Neuron (in vitro differentiated cells): Measurements from ENCODE around the gene ACSBG1.

Experiments
- H2AFZ ChIP-seq: one replicate; pipeline ENCODE4 v1.6.1; 2013; ENCODE audit warnings: low read depth, mild to moderate bottlenecking, inconsistent platforms, low read length, moderate library complexity
- H3K27me3 ChIP-seq: one replicate; pipeline ENCODE4 v1.6.1; 2013; ENCODE audit warnings: low read length; ENCODE audit not compliant: insufficient read depth
- H3K36me3 ChIP-seq: one replicate; pipeline ENCODE4 v1.6.1; 2013; ENCODE audit warnings: low read length; ENCODE audit not compliant: insufficient read depth
- H3K4me1 ChIP-seq: one replicate; pipeline ENCODE4 v1.6.1; 2013; ENCODE audit warnings: low read length; ENCODE audit not compliant: insufficient read depth
- H3K4me3 ChIP-seq: 2 replicates; pipeline ENCODE4 v1.5.1; 2013; ENCODE audit warnings: mild to moderate bottlenecking, low read length, moderate library complexity
- H3K9me3 ChIP-seq: one replicate; pipeline ENCODE4 v1.6.1; 2013; ENCODE audit warnings: low read length

The ACSBG1 gene

DNA sequence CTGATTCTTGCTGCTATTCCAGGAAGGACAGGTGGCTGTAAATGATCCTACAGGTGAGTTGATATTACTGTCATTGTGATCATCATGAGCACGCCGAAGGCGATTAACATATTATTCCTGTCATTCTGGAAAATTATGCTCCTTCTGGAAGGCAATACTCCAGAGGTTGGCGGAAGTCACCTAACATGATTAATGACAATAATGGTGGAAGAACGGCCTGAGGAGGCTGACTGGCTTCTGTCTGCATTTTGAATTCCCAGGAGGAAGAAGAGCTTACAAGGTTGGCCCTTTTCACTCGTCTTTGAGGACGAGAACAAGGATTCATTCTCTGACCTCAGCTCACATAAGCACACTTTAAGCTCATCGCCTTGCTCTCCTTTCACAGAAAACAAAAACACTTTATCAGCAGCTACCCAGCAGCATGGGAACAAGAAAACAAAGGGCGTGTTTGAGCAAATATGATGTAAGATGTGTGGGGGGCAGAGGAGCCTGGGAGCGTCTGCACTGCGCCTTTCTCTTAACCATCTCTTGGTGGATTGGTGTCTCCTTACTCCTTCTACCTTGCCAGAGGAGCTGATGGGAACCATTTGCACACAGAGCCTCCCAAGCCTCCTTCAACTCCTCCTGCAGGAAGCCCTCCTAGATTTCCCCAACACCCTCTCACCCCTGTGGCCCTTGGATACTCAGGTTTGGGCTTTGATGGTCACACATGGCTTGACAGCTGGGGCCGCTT, 23.0 kb downstream of the ACSBG1 start:
- H3K36me3 ChIP-seq = no peaks in the 10 kb centered on the region
- no peaks in the 10 kb centered on the region for H3K27me3 ChIP-seq
- no peak overlapping the region for H3K4me3 ChIP-seq
- no peaks in the 10 kb centered on the region for H3K9me3 ChIP-seq
- H3K4me1 ChIP-seq = peaks cover 6% of the 10 kb centered on the region
- no peak overlapping the region for H2AFZ ChIP-seq

DNA sequence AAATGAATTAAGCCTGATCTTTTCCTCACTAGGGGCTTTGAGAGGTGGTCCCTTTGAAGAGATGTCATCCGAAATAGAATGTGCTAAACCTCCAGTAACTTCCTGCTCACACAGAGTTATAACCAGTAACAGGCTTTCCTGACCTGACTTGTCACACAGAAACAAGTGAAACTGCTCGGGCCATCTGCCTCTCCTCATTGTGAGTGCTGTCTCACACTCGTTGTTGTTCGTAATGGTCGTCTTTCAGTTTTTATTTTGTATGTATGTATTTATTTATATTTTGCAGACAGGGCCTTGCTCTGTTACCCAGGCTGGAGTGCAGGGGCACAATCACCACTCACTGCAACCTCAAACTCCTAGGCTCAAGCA, 24.0 kb downstream of the ACSBG1 start:
- no peaks in the 10 kb centered on the region for H3K27me3 ChIP-seq
- H3K9me3 ChIP-seq = no peaks in the 10 kb centered on the region
- peaks cover 6% of the 10 kb centered on the region for H3K4me1 ChIP-seq
- H2AFZ ChIP-seq = no peak overlapping the region
- no peak overlapping the region for H3K4me3 ChIP-seq
- H3K36me3 ChIP-seq = no peaks in the 10 kb centered on the region

GRCh38 chr15:78209646-78210348, 24.6 kb downstream of the ACSBG1 start:
- H3K4me3 ChIP-seq = no peak overlapping the region
- H3K36me3 ChIP-seq = no peaks in the 10 kb centered on the region
- no peaks in the 10 kb centered on the region for H3K27me3 ChIP-seq
- no peaks in the 10 kb centered on the region for H3K9me3 ChIP-seq
- H2AFZ ChIP-seq = no peak overlapping the region
- peaks cover 6% of the 10 kb centered on the region for H3K4me1 ChIP-seq

- no peaks in the 10 kb centered on the region for H3K27me3 ChIP-seq
- H3K4me3 ChIP-seq = no peak overlapping the region
- no peaks in the 10 kb centered on the region for H3K9me3 ChIP-seq
- no peaks in the 10 kb centered on the region for H3K36me3 ChIP-seq
- H2AFZ ChIP-seq = no peak overlapping the region
- peaks cover 6% of the 10 kb centered on the region for H3K4me1 ChIP-seq
These were observed 25.3 kb downstream of the ACSBG1 start for GRCh38 chr15:78208887-78209645.

DNA sequence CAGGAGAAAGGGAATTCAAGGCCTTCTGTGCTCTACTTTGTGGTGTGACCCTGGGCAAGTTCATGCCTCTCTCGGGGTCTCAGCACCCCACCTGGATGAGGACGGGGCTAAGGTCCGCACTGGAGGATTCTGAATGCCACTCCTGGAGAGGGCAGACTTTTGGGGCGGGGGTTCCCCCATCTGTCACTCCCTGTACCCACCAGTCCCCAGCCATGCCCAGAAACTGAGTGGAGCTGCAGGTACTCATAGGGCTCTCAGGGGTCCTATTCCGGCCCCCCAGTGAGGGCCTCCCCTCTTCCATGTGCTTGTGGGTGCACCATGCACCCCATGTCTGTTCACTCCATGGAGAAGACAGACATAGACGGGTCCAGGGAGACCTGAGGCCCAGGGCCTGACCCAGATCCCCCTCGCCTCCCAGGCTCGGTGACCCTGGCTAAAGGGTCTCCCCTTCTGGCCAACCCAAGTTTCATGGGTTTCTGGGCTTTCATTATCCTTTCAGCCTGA, 26.0 kb downstream of the ACSBG1 start:
- H3K27me3 ChIP-seq = no peaks in the 10 kb centered on the region
- no peak overlapping the region for H3K4me3 ChIP-seq
- H3K9me3 ChIP-seq = no peaks in the 10 kb centered on the region
- H3K36me3 ChIP-seq = no peaks in the 10 kb centered on the region
- H2AFZ ChIP-seq = no peak overlapping the region
- peaks cover 6% of the 10 kb centered on the region for H3K4me1 ChIP-seq

- H2AFZ ChIP-seq = no peak overlapping the region
- H3K4me1 ChIP-seq = peaks cover 6% of the 10 kb centered on the region
- H3K36me3 ChIP-seq = no peaks in the 10 kb centered on the region
- peaks cover 5% of the 10 kb centered on the region for H3K27me3 ChIP-seq
- no peaks in the 10 kb centered on the region for H3K9me3 ChIP-seq
- no peak overlapping the region for H3K4me3 ChIP-seq
These were observed 26.6 kb downstream of the ACSBG1 start for GRCh38 chr15:78207641-78208340.

- H3K4me3 ChIP-seq = no peak overlapping the region
- H3K27me3 ChIP-seq = peaks cover 5% of the 10 kb centered on the region
- H3K4me1 ChIP-seq = peaks cover 6% of the 10 kb centered on the region
- H3K36me3 ChIP-seq = no peaks in the 10 kb centered on the region
- H3K9me3 ChIP-seq = no peaks in the 10 kb centered on the region
- H2AFZ ChIP-seq = no peak overlapping the region
These were observed 27.3 kb downstream of the ACSBG1 start for GRCh38 chr15:78207110-78207458.

GRCh38 chr15:78206326-78207109, 27.8 kb downstream of the ACSBG1 start:
- Histone ChIP-seq H3K27me3 (peaks cover 5% of the 10 kb centered on the region), H3K9me3 (no peaks in the 10 kb centered on the region), H3K36me3 (no peaks in the 10 kb centered on the region)

DNA sequence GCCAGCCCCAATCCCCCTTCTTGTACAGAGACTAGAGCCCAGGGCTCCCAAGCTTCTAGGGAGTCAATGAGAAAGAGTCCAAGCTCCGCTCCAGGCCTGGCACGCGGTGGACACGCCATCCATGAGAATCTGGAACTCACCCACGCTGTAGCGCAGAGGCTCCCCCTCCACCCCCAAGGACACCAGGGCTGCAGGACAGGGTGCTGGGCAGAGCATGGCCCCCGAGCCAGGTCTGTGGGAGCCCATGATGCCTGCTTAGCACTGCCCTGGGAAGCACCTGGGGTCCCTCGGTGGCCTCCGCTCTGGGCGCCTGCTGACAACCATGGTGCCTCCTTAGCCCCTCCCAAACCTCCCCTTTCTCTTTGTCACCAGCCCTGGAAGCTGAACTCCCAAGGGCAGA, 28.5 kb downstream of the ACSBG1 start:
- Histone ChIP-seq H3K4me1 (peaks cover 6% of the 10 kb centered on the region), H3K4me3 (no peak overlapping the region), H2AFZ (no peak overlapping the region), H3K27me3 (peaks cover 5% of the 10 kb centered on the region), H3K9me3 (no peaks in the 10 kb centered on the region), H3K36me3 (no peaks in the 10 kb centered on the region)

More at GRCh38 chr15:78206326-78207109, 27.8 kb downstream of the ACSBG1 start:
- no peak overlapping the region for H3K4me3 ChIP-seq
- H3K4me1 ChIP-seq = peaks cover 6% of the 10 kb centered on the region
- H2AFZ ChIP-seq = no peak overlapping the region

DNA sequence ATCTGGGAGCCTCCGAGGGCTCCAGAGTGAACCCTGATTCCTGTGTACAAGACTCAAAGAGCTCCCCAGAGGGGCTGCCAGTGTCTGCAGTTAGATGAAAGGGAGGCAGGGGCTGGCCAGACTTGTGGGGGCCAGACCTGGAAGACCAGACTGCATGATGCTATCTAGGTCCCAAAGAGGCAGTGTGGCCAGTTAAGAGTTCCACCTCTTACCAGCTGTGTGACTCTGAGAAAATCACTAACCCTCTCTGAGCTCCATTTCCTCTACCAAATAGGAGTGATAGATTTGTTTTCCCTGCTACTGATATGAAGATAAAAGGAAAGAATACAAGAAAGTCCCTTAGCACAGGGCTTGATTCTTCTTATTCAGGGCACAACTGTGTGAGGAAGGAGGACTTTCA, 29.0 kb downstream of the ACSBG1 start:
- Histone ChIP-seq H3K27me3 (peaks cover 5% of the 10 kb centered on the region), H3K4me1 (peaks cover 6% of the 10 kb centered on the region), H3K36me3 (no peaks in the 10 kb centered on the region), H3K9me3 (no peaks in the 10 kb centered on the region), H3K4me3 (no peak overlapping the region), H2AFZ (no peak overlapping the region)

GRCh38 chr15:78204351-78205309, 29.7 kb downstream of the ACSBG1 start:
- peaks cover 6% of the 10 kb centered on the region for H3K4me1 ChIP-seq
- peaks cover 5% of the 10 kb centered on the region for H3K27me3 ChIP-seq
- H3K9me3 ChIP-seq = no peaks in the 10 kb centered on the region
- no peaks in the 10 kb centered on the region for H3K36me3 ChIP-seq
- H2AFZ ChIP-seq = no peak overlapping the region
- no peak overlapping the region for H3K4me3 ChIP-seq
